Testis (tissue), 2 donors: ENCODE results near the gene LPP.

Source experiments
- POLR2A ChIP-seq: fragments of 450-650 bp; IDR thresholded peaks from one replicate; pipeline ENCODE4 v1.6.1; 2017; ENCODE audit warnings: antibody characterized with exemption, mild to moderate bottlenecking, moderate library complexity
- TF ChIP-seq, protein P1 (sequence below), 3 experiments: fragments of 450-650 bp in 2 of 3; fragments of 200-600 bp in 1 of 3; sonication (generic) in 1 of 3; IDR thresholded peaks; one replicate each; pipeline ENCODE4 v1.5.1; 2016 to 2019; ENCODE audit warnings: antibody characterized with exemption in 3 of 3, mild to moderate bottlenecking in 2 of 3, moderate library complexity in 1 of 3

DNA sequence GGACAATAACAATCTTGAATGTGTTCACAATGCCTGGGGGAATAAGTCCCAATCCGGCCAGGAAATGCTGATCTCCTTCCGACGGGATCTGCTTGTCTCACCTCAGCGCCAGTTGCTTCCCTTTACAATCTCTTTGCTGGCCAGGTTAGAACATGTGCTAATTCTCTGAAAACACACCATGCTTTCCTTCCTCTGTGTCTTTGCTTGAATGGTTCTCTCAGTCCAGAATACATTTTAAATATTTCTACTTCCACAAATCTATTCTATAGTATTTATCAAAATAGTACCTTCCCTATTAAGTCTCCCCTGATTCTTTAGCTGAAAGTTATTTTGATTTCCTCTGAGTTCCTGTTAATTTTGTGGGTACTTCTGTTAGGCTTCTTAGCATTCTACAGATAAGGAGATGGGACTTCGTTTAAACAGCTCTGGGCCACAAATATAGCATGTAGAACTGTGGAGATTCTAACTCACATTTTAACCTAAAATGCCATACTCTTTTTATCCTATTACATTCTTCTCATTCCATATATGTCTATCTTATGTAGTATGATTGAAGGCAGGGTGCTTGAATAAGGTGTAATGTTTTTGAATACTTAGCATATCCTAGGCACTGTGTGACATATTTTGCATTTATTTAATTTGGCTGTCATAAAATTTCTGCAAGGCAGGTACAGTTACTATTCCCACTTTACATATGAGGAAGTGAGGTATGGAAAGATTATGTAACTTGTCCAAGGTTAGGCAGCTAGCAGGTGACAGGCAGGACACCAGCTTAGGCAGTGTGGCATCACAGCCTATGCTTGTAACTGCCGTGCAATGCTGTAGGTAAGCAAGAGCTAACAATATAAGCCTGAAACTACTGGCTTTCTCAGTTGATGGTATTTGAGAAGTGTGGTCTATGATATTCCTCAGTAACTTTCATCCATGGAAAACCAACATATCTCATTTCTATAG, 299.8 kb downstream of the LPP start:
- TF ChIP-seq, protein P1, sequence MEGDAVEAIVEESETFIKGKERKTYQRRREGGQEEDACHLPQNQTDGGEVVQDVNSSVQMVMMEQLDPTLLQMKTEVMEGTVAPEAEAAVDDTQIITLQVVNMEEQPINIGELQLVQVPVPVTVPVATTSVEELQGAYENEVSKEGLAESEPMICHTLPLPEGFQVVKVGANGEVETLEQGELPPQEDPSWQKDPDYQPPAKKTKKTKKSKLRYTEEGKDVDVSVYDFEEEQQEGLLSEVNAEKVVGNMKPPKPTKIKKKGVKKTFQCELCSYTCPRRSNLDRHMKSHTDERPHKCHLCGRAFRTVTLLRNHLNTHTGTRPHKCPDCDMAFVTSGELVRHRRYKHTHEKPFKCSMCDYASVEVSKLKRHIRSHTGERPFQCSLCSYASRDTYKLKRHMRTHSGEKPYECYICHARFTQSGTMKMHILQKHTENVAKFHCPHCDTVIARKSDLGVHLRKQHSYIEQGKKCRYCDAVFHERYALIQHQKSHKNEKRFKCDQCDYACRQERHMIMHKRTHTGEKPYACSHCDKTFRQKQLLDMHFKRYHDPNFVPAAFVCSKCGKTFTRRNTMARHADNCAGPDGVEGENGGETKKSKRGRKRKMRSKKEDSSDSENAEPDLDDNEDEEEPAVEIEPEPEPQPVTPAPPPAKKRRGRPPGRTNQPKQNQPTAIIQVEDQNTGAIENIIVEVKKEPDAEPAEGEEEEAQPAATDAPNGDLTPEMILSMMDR (IDR thresholded peaks at IDR 0.05), result no peak
- TF ChIP-seq POLR2A, result no peak
